Stimulated activated CD4-positive, alpha-beta T cell treated with anti-CD3 and anti-CD28 coated beads, Interleukin-4, amount 100 ng/mL, for 4 hours (primary cell): ENCODE measurements around the gene BUB3.

Experiments used
- DNase-seq, 2 experiments: peaks; one replicate each; pipeline ENCODE4 v3.0.0-alpha.2; 2020

The BUB3 gene

GRCh38 chr10:123205041-123205440, 50.8 kb downstream of the BUB3 start:
- DNase-seq, result no peak

GRCh38 chr10:123212063-123212462, 57.9 kb downstream of the BUB3 start:
- DNase-seq, result no peak

- DNase-seq, result no peak
Measured at GRCh38 chr10:123212640-123213039, 58.4 kb downstream of the BUB3 start.

- DNase-seq, result no peak
Measured at GRCh38 chr10:123213192-123213591, 59.0 kb downstream of the BUB3 start.
